ENCODE measurements around the gene SLC37A2. TPM values are rescaled to one million over a fixed set of nuclear protein-coding genes. Genes with fewer than 3 reads are reported as not detected.
A peak's percentile ranks its signal among the peaks of the same experiment; 100 is the strongest.

Gene SLC37A2
- polyA plus RNA-seq, 1 donor from 2014 or later, result 11.2 TPM

GRCh38 chr11:125075242-125075625 lies 12.1 kb downstream of the SLC37A2 start:
- Mint-ChIP-seq H3K36me3 (peaks cover 3% of the 10 kb centered on the region), H3K9me3 (no peaks in the 10 kb centered on the region), H3K27me3 (no peaks in the 10 kb centered on the region), H3K4me3 (no peak overlapping the region), H3K27ac (no peak overlapping the region), H3K4me1 (peaks cover 29 to 37% (median 32%) of the 10 kb centered on the region in 3 donors)

GRCh38 chr11:125075900-125076317 lies 12.8 kb downstream of the SLC37A2 start:
- no peak overlapping the region for H3K4me3 Mint-ChIP-seq
- H3K36me3 Mint-ChIP-seq, result peaks cover 3% of the 10 kb centered on the region
- H3K9me3 Mint-ChIP-seq, result no peaks in the 10 kb centered on the region
- H3K4me1 Mint-ChIP-seq, result peaks cover 22 to 32% (median 25%) of the 10 kb centered on the region in 3 donors
- H3K27ac Mint-ChIP-seq, result no peak overlapping the region
- H3K27me3 Mint-ChIP-seq, result no peaks in the 10 kb centered on the region

- Mint-ChIP-seq H3K27ac (peak overlapping the region in 1 of 3 donors; percentile 31), H3K4me3 (no peak overlapping the region), H3K9me3 (no peaks in the 10 kb centered on the region), H3K4me1 (peaks cover 17 to 26% (median 20%) of the 10 kb centered on the region in 3 donors), H3K27me3 (no peaks in the 10 kb centered on the region), H3K36me3 (peaks cover 3% of the 10 kb centered on the region)
Observed at GRCh38 chr11:125076378-125076945, 13.4 kb downstream of the SLC37A2 start.

GRCh38 chr11:125078016-125078415 lies 14.9 kb downstream of the SLC37A2 start:
- Mint-ChIP-seq H3K4me1 (peaks cover 6 to 12% (median 9%) of the 10 kb centered on the region in 3 donors), H3K9me3 (no peaks in the 10 kb centered on the region), H3K4me3 (peak overlapping the region in 1 of 4 donors; percentile 67), H3K27me3 (no peaks in the 10 kb centered on the region), H3K27ac (peak overlapping the region in 2 of 3 donors; percentile 48 to 64), H3K36me3 (no peaks in the 10 kb centered on the region)

GRCh38 chr11:125078516-125079140 lies 15.5 kb downstream of the SLC37A2 start:
- H3K27ac Mint-ChIP-seq, result peak overlapping the region in 1 of 3 donors; percentile 8
- peaks cover 5 to 9% (median 9%) of the 10 kb centered on the region in 3 donors for H3K4me1 Mint-ChIP-seq

GRCh38 chr11:125079151-125079877 lies 16.2 kb downstream of the SLC37A2 start:
- Mint-ChIP-seq H3K36me3 (peaks cover 6% of the 10 kb centered on the region), H3K27ac (no peak overlapping the region), H3K9me3 (no peaks in the 10 kb centered on the region), H3K27me3 (no peaks in the 10 kb centered on the region), H3K4me3 (no peak overlapping the region), H3K4me1 (peaks cover 0 to 3% (median 2%) of the 10 kb centered on the region in 3 donors)

More at GRCh38 chr11:125078516-125079140, 15.5 kb downstream of the SLC37A2 start:
- H3K27me3 Mint-ChIP-seq, result no peaks in the 10 kb centered on the region
- no peak overlapping the region for H3K4me3 Mint-ChIP-seq
- peaks cover 2% of the 10 kb centered on the region for H3K36me3 Mint-ChIP-seq
- no peaks in the 10 kb centered on the region for H3K9me3 Mint-ChIP-seq

GRCh38 chr11:125079878-125080530 lies 16.9 kb downstream of the SLC37A2 start:
- no peaks in the 10 kb centered on the region for H3K27me3 Mint-ChIP-seq
- peaks cover 7% of the 10 kb centered on the region for H3K36me3 Mint-ChIP-seq
- H3K4me3 Mint-ChIP-seq, result no peak overlapping the region
- peaks cover 0 to 3% (median 1%) of the 10 kb centered on the region in 3 donors for H3K4me1 Mint-ChIP-seq
- H3K27ac Mint-ChIP-seq, result no peak overlapping the region
- no peaks in the 10 kb centered on the region for H3K9me3 Mint-ChIP-seq

GRCh38 chr11:125080531-125080911 lies 17.4 kb downstream of the SLC37A2 start:
- Mint-ChIP-seq H3K36me3 (peaks cover 7% of the 10 kb centered on the region), H3K9me3 (no peaks in the 10 kb centered on the region), H3K27ac (no peak overlapping the region), H3K27me3 (no peaks in the 10 kb centered on the region), H3K4me1 (peaks cover 0 to 3% (median 1%) of the 10 kb centered on the region in 3 donors), H3K4me3 (no peak overlapping the region)

- no peaks in the 10 kb centered on the region for H3K27me3 Mint-ChIP-seq
- peaks cover 0 to 4% (median 1%) of the 10 kb centered on the region in 3 donors for H3K4me1 Mint-ChIP-seq
- no peaks in the 10 kb centered on the region for H3K9me3 Mint-ChIP-seq
- H3K4me3 Mint-ChIP-seq, result no peak overlapping the region
- H3K36me3 Mint-ChIP-seq, result peaks cover 7% of the 10 kb centered on the region
- no peak overlapping the region for H3K27ac Mint-ChIP-seq
Observed at GRCh38 chr11:125081098-125081798, 18.1 kb downstream of the SLC37A2 start.

GRCh38 chr11:125082040-125082439 lies 18.9 kb downstream of the SLC37A2 start:
- H3K9me3 Mint-ChIP-seq, result no peaks in the 10 kb centered on the region
- H3K4me1 Mint-ChIP-seq, result peaks cover 0 to 7% (median 1%) of the 10 kb centered on the region in 3 donors

GRCh38 chr11:125082611-125083311 lies 19.7 kb downstream of the SLC37A2 start:
- Mint-ChIP-seq H3K4me3 (no peak overlapping the region), H3K4me1 (peaks cover 0 to 7% (median 1%) of the 10 kb centered on the region in 3 donors), H3K27ac (peak overlapping the region in 1 of 3 donors; percentile 35), H3K9me3 (no peaks in the 10 kb centered on the region), H3K36me3 (peaks cover 7% of the 10 kb centered on the region), H3K27me3 (no peaks in the 10 kb centered on the region)

More at GRCh38 chr11:125082040-125082439, 18.9 kb downstream of the SLC37A2 start:
- no peaks in the 10 kb centered on the region for H3K27me3 Mint-ChIP-seq
- no peak overlapping the region for H3K27ac Mint-ChIP-seq
- H3K4me3 Mint-ChIP-seq, result no peak overlapping the region
- peaks cover 7% of the 10 kb centered on the region for H3K36me3 Mint-ChIP-seq

GRCh38 chr11:125083312-125084056 lies 20.4 kb downstream of the SLC37A2 start:
- H3K9me3 Mint-ChIP-seq, result no peaks in the 10 kb centered on the region
- peaks cover 0 to 4% (median 1%) of the 10 kb centered on the region in 3 donors for H3K4me1 Mint-ChIP-seq
- H3K4me3 Mint-ChIP-seq, result no peak overlapping the region
- peak overlapping the region in 1 of 3 donors; percentile 35 for H3K27ac Mint-ChIP-seq
- H3K36me3 Mint-ChIP-seq, result peaks cover 7% of the 10 kb centered on the region
- no peaks in the 10 kb centered on the region for H3K27me3 Mint-ChIP-seq

- Mint-ChIP-seq H3K27ac (peak overlapping the region in 1 of 3 donors; percentile 39), H3K27me3 (no peaks in the 10 kb centered on the region), H3K36me3 (peaks cover 7% of the 10 kb centered on the region), H3K4me3 (no peak overlapping the region), H3K9me3 (no peaks in the 10 kb centered on the region), H3K4me1 (peaks cover 0 to 4% (median 0%) of the 10 kb centered on the region in 3 donors)
Observed at GRCh38 chr11:125084057-125084416, 20.9 kb downstream of the SLC37A2 start.

Measured in IgD-negative memory B cell (primary cell).